ENCODE results near the gene SEZ6L. TPM values are rescaled to one million over a fixed set of nuclear protein-coding genes. Genes with fewer than 3 reads are reported as not detected.

The SEZ6L gene
- total and polyA plus RNA-seq, 12 donors = 0.17 to 16.3 (median 3.9) TPM; not detected in 1

DNA sequence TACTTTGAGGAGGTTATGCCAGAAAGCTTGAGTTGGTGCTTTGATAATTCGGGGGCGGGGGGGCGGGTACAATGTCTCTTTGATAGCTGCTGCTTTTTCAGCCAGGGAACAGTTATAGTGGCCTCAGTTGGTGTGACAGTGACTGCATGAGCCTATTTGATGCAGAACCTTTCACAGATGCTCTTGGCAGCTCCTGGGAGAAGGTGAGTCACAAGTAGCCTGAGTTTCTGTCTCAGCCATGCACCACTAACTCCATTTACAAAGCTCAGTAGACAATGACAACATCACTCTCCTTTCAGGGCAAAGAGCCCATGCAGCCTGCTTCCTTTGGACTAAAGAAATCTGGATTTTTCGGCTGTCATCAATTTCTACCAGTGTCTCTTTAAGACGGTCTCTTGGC is 42.1 kb upstream of the SEZ6L start:
- Histone ChIP-seq H3K9me3 (replicated peaks in 1 of 3) (no peaks in the 10 kb centered on the region), H3K4me3 (no peak overlapping the region), H3K36me3 (replicated peaks in 1 of 2) (no peaks in the 10 kb centered on the region), H3K27me3 (no peaks in the 10 kb centered on the region), H3K27ac (no peak overlapping the region), H3K4me1 (replicated peaks in 1 of 2) (no peaks in the 10 kb centered on the region)
- intact Hi-C loops (cut with DNase I) = no loop called here
- no peak for DNase-seq
- TF ChIP-seq POLR2A (IDR thresholded peaks at IDR 0.05) (no peak), CTCF (IDR thresholded peaks at IDR 0.05) (no peak)
- 69 to 86% (median 77%) methylated on average over 3 to 5 of the region's 5 CpGs for WGBS, 4 donors

DNA sequence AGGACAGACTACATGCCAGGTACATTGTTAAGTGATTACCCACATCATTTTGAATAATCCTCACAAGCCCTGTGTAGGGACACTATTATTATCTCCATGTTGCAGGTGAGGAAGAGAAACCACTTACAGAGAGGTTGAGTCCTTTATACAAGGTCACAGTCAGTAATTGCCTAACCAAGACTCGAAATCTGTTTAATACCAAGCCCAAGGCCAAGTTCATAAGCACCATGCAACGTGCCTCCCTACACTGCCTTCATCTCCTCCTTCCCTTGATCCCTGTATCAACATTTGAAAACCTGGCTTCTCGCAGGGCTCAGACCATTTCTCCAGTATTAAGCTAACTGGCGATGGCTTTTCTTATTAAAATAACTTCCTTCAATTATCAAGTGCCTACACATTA is 41.7 kb upstream of the SEZ6L start:
- no peak for DNase-seq
- WGBS, 4 donors = 49 to 60% (median 55%) methylated on average over 4 of the region's 4 CpGs
- intact Hi-C loops (cut with DNase I) = no loop called here
- H3K9me3 ChIP-seq (replicated peaks in 1 of 3) = no peaks in the 10 kb centered on the region
- H3K27ac ChIP-seq = no peak overlapping the region
- no peaks in the 10 kb centered on the region for H3K27me3 ChIP-seq
- no peak for TF ChIP-seq CTCF (IDR thresholded peaks at IDR 0.05)
- no peak for TF ChIP-seq POLR2A (IDR thresholded peaks at IDR 0.05)
- H3K4me1 ChIP-seq (replicated peaks in 1 of 2) = no peaks in the 10 kb centered on the region
- H3K36me3 ChIP-seq (replicated peaks in 1 of 2) = no peaks in the 10 kb centered on the region
- no peak overlapping the region for H3K4me3 ChIP-seq

GRCh38 chr22:26131589-26132154 is 37.6 kb upstream of the SEZ6L start:
- DNase-seq = no peak
- H3K4me3 ChIP-seq = no peak overlapping the region
- H3K27ac ChIP-seq = no peak overlapping the region
- H3K36me3 ChIP-seq (replicated peaks in 1 of 2) = no peaks in the 10 kb centered on the region
- H3K27me3 ChIP-seq = no peaks in the 10 kb centered on the region
- TF ChIP-seq POLR2A (IDR thresholded peaks at IDR 0.05) = no peak
- no peak for TF ChIP-seq CTCF (IDR thresholded peaks at IDR 0.05)
- 38 to 43% (median 39%) methylated on average over 10 of the region's 10 CpGs for WGBS, 4 donors
- intact Hi-C loops (cut with DNase I) = no loop called here
- H3K9me3 ChIP-seq (replicated peaks in 1 of 3) = no peaks in the 10 kb centered on the region
- no peaks in the 10 kb centered on the region for H3K4me1 ChIP-seq (replicated peaks in 1 of 2)

- 67 to 83% (median 70%) methylated on average over 7 of the region's 7 CpGs for WGBS, 4 donors
- Histone ChIP-seq H3K36me3 (replicated peaks in 1 of 2) (no peaks in the 10 kb centered on the region), H3K4me1 (replicated peaks in 1 of 2) (no peaks in the 10 kb centered on the region), H3K4me3 (no peak overlapping the region), H3K27me3 (peaks cover 7% of the 10 kb centered on the region), H3K9me3 (replicated peaks in 1 of 3) (no peaks in the 10 kb centered on the region), H3K27ac (no peak overlapping the region)
- intact Hi-C loops (cut with DNase I) = no loop called here
- no peak for DNase-seq
- no peak for TF ChIP-seq CTCF (IDR thresholded peaks at IDR 0.05)
- TF ChIP-seq POLR2A (IDR thresholded peaks at IDR 0.05) = no peak
Measured at GRCh38 chr22:26134654-26135330, 34.5 kb upstream of the SEZ6L start.

All from adrenal gland (tissue), 12 donors.